GM23338 (cell line): ENCODE data around the gene ITGAL. TPM values are rescaled to one million over a fixed set of nuclear protein-coding genes. Genes with fewer than 3 reads are reported as not detected.

ENCODE experiments used
- ATAC-seq: fragments of 200-7000 bp; cut with Tn5 transposase; 3 replicates; pipeline ENCODE4 v1.9.1; 2020
- DNase-seq: peaks from one replicate; pipeline ENCODE4 v3.0.0-alpha.2; 2015; ENCODE audit warnings: low spot score
- H2AFZ ChIP-seq: fragments of 200-600 bp; sonication (generic); 2 replicates; pipeline ENCODE4 v1.8.0; 2016; ENCODE audit warnings: antibody characterized with exemption, mild to moderate bottlenecking, moderate library complexity
- H3F3A ChIP-seq: fragments of 200-600 bp; sonication (generic); replicated peaks from 2 replicates; pipeline ENCODE4 v1.8.0; 2017; ENCODE audit warnings: antibody characterized with exemption, mixed run types, low read depth
- H3K27ac ChIP-seq: fragments of 200-600 bp; sonication (generic); 2 replicates; pipeline ENCODE4 v1.6.1; 2016; ENCODE audit warnings: low read depth
- H3K27me3 ChIP-seq: fragments of 200-600 bp; sonication (generic); 2 replicates; pipeline ENCODE4 v1.8.0; 2016; ENCODE audit warnings: mild to moderate bottlenecking, mixed run types, moderate library complexity; ENCODE audit not compliant: insufficient read depth
- H3K36me3 ChIP-seq: fragments of 200-600 bp; sonication (generic); 2 replicates; pipeline ENCODE4 v1.8.0; 2016; ENCODE audit warnings: mild to moderate bottlenecking; ENCODE audit not compliant: insufficient read depth
- H3K4me1 ChIP-seq: fragments of 200-600 bp; sonication (generic); 2 replicates; pipeline ENCODE4 v1.8.0; 2016; ENCODE audit warnings: mild to moderate bottlenecking, moderate library complexity; ENCODE audit not compliant: insufficient read depth
- H3K4me2 ChIP-seq: fragments of 200-600 bp; sonication (generic); 2 replicates; pipeline ENCODE4 v1.7.1; 2017; ENCODE audit warnings: mixed run types
- H3K4me3 ChIP-seq: fragments of 200-600 bp; sonication (generic); 2 replicates; pipeline ENCODE4 v1.6.1; 2016; ENCODE audit warnings: mixed run types
- H3K79me2 ChIP-seq: fragments of 200-600 bp; sonication (generic); replicated peaks from 2 replicates; pipeline ENCODE4 v1.8.0; 2017; ENCODE audit warnings: mild to moderate bottlenecking; ENCODE audit not compliant: insufficient read depth
- H3K9me2 ChIP-seq: fragments of 200-600 bp; sonication (generic); 2 replicates; pipeline ENCODE4 v1.8.0; 2017; ENCODE audit not compliant: insufficient read depth
- H4K20me1 ChIP-seq: fragments of 200-600 bp; sonication (generic); replicated peaks from 2 replicates; pipeline ENCODE4 v1.8.0; 2017; ENCODE audit warnings: mild to moderate bottlenecking; ENCODE audit not compliant: insufficient read depth
- H3K27ac Mint-ChIP-seq: 2 replicates; pipeline ENCODE4 v1.8.0; 2020; ENCODE audit warnings: inconsistent platforms, mild to moderate bottlenecking, moderate library complexity, mixed read lengths
- H3K27me3 Mint-ChIP-seq: 3 replicates; pipeline ENCODE4 v1.8.0; 2022; ENCODE audit warnings: low read depth, mild to moderate bottlenecking, moderate library complexity, mixed read lengths, inconsistent platforms; ENCODE audit not compliant: insufficient read depth, poor library complexity
- H3K36me3 Mint-ChIP-seq: 3 replicates; pipeline ENCODE4 v1.8.0; 2021; ENCODE audit warnings: low read depth, mild to moderate bottlenecking, inconsistent platforms, moderate library complexity, mixed read lengths
- H3K4me1 Mint-ChIP-seq: 3 replicates; pipeline ENCODE4 v1.8.0; 2020; ENCODE audit warnings: mild to moderate bottlenecking, inconsistent platforms, mixed read lengths
- H3K4me3 Mint-ChIP-seq: 3 replicates; pipeline ENCODE4 v1.8.0; 2021; ENCODE audit warnings: moderate library complexity, mild to moderate bottlenecking, inconsistent platforms, mixed read lengths
- H3K9me3 Mint-ChIP-seq: 3 replicates; pipeline ENCODE4 v1.8.0; 2020; ENCODE audit warnings: moderate library complexity, mild to moderate bottlenecking, inconsistent platforms, mixed read lengths
- CTCF ChIP-seq, 2 experiments: fragments of 200-600 bp in 1 of 2; sonication (generic) in 1 of 2; conservative IDR thresholded peaks; 2 replicates each; pipeline versions ENCODE4 v1.5.1 to v1.6.1; 2016 to 2017; ENCODE audit warnings: antibody characterized with exemption in 2 of 2, low read depth in 2 of 2, mild to moderate bottlenecking in 2 of 2, moderate library complexity in 1 of 2
- ETS1 ChIP-seq: IDR thresholded peaks from 2 replicates; pipeline ENCODE4 v1.6.1; 2016; ENCODE audit warnings: antibody characterized with exemption
- EZH2 ChIP-seq: fragments of 200-600 bp; sonication (generic); IDR thresholded peaks from one replicate; pipeline ENCODE4 v1.8.0; 2017; ENCODE audit warnings: antibody characterized with exemption, mild to moderate bottlenecking, low read depth; ENCODE audit not compliant: unreplicated experiment
- EZH2phosphoT487 ChIP-seq: fragments of 200-600 bp; sonication (generic); IDR thresholded peaks from one replicate; pipeline ENCODE4 v1.8.1; 2018; ENCODE audit warnings: antibody characterized with exemption; ENCODE audit not compliant: unreplicated experiment
- JUNB ChIP-seq: IDR thresholded peaks from one replicate; pipeline ENCODE4 v1.6.1; 2016; ENCODE audit warnings: antibody characterized with exemption; ENCODE audit not compliant: unreplicated experiment
- NANOG ChIP-seq: IDR thresholded peaks from 2 replicates; pipeline ENCODE4 v1.6.1; 2016; ENCODE audit warnings: antibody characterized with exemption, borderline replicate concordance
- STAT1 ChIP-seq: IDR thresholded peaks from one replicate; pipeline ENCODE4 v1.6.1; 2016; ENCODE audit warnings: antibody characterized with exemption; ENCODE audit not compliant: unreplicated experiment
- ZNF114 ChIP-seq: fragments of 250-450 bp; sonication (Bioruptor Pico); IDR thresholded peaks from 2 replicates; pipeline ENCODE4 v1.5.0; 2020; ENCODE audit warnings: mild to moderate bottlenecking, moderate library complexity
- polyA plus RNA-seq: library from polyadenylated mRNA; unstranded; fragments of >200 nt; fragmentation: Nextera tagmentation; extraction: Ambion mirVana; gene quantifications from 2 replicates; pipeline ENCODE4 v1.2.1, GENCODE V29; 2016
- total RNA-seq: library from RNA; depleted of rRNA; stranded (reverse); fragments of >200 nt; shearing (Covaris generic); gene quantifications from 2 replicates; pipeline ENCODE4 v1.2.3, GENCODE V29; 2014

ITGAL gene
- total and polyA plus RNA-seq, 2 experiments from 2014 or later = 0.05 to 0.07 TPM

- peaks cover 27% of the 10 kb centered on the region for H3K27me3 Mint-ChIP-seq
- peak overlapping the region; percentile 98 for H2AFZ ChIP-seq
- peak; percentile 69 for DNase-seq
- H3K4me1 Mint-ChIP-seq = peaks cover 20% of the 10 kb centered on the region
- H3K79me2 ChIP-seq = no peaks in the 10 kb centered on the region; the same call in 1 of the 2 replicates
- H3F3A ChIP-seq = 0 out of 2 replicates have a peak, but pooled peaks cover 15% of the 10 kb centered on the region
- no peaks in the 10 kb centered on the region; the same call in 1 of the 3 replicates for H3K9me3 Mint-ChIP-seq
- 0 out of 2 replicates have a peak, but pooled peaks cover 3% of the 10 kb centered on the region for H3K9me2 ChIP-seq
- H3K27ac ChIP-seq = no peak overlapping the region
- TF ChIP-seq ZNF114 (no peak), JUNB (peak; percentile 3), ETS1 (peak; percentile 15; the same call in 1 of the 2 replicates)
- H3K27ac Mint-ChIP-seq = no peak overlapping the region; the same call in 1 of the 2 replicates
- no peaks in the 10 kb centered on the region for H3K36me3 ChIP-seq
- peak overlapping the region; percentile 71 for H3K4me3 Mint-ChIP-seq
- ATAC-seq = peak; percentile 7
- peaks cover 1% of the 10 kb centered on the region; the same call in 2 of the 3 replicates for H3K36me3 Mint-ChIP-seq
- H3K4me2 ChIP-seq = peak overlapping the region; percentile 88
- peaks cover 18% of the 10 kb centered on the region for H3K4me1 ChIP-seq
- no peaks in the 10 kb centered on the region for H3K27me3 ChIP-seq
- peak overlapping the region; percentile 68 for H3K4me3 ChIP-seq
- H4K20me1 ChIP-seq = no peaks in the 10 kb centered on the region
Observed at GRCh38 chr16:30561089-30561816, 88.7 kb downstream of the ITGAL start.

- TF ChIP-seq STAT1 (no peak), CTCF (conservative IDR thresholded peaks at IDR 0.05; ENCODE audit: low read depth in 2 of 2) (peak in 1 of 2 experiments; percentile 39; a peak in 2 of 4 replicates), NANOG (no peak), EZH2phosphoT487 (no peak), ZNF114 (no peak), ETS1 (no peak), EZH2 (no peak)
- H3K4me1 ChIP-seq = peaks cover 14% of the 10 kb centered on the region
- H3F3A ChIP-seq = 0 out of 2 replicates have a peak, but pooled peaks cover 15% of the 10 kb centered on the region
- H3K36me3 ChIP-seq = no peaks in the 10 kb centered on the region
- H4K20me1 ChIP-seq = no peaks in the 10 kb centered on the region
- H3K4me2 ChIP-seq = peak overlapping the region; percentile 88
- no peaks in the 10 kb centered on the region; the same call in 1 of the 3 replicates for H3K9me3 Mint-ChIP-seq
- 0 out of 2 replicates have a peak, but pooled peaks cover 3% of the 10 kb centered on the region for H3K9me2 ChIP-seq
- H3K4me3 Mint-ChIP-seq = no peak overlapping the region
- H3K27ac ChIP-seq = no peak overlapping the region
- H2AFZ ChIP-seq = peak overlapping the region; percentile 98; the same call in 1 of the 2 replicates
- H3K27ac Mint-ChIP-seq = no peak overlapping the region
- peaks cover 28% of the 10 kb centered on the region for H3K27me3 Mint-ChIP-seq
- peaks cover 18% of the 10 kb centered on the region for H3K4me1 Mint-ChIP-seq
- ATAC-seq (no peak), DNase-seq (peak; percentile 32)
- no peaks in the 10 kb centered on the region; the same call in 1 of the 2 replicates for H3K79me2 ChIP-seq
- H3K36me3 Mint-ChIP-seq = no peaks in the 10 kb centered on the region
- H3K4me3 ChIP-seq = peak overlapping the region; percentile 68
- H3K27me3 ChIP-seq = no peaks in the 10 kb centered on the region
Observed at GRCh38 chr16:30562021-30562420, 89.5 kb downstream of the ITGAL start.
